H1 (cell line): ENCODE data around the gene KCNMB2. TPM values are rescaled to one million over a fixed set of nuclear protein-coding genes. Genes with fewer than 3 reads are reported as not detected.

Experiments used
- polyA plus RNA-seq, 7 experiments: library from polyadenylated mRNA; depleted of rRNA in 3 of 7; stranded (reverse) in 5 of 7; unstranded in 2 of 7; fragments of >200 nt in 5 of 7; fragments of 200-250 nt in 2 of 7; gene quantifications; 1 replicate in 5 of 7; 2 replicates in 1 of 7; 4 replicates in 1 of 7; pipeline versions ENCODE4 v1.2.1 to v1.2.3, GENCODE V29; 2011 to 2013; ENCODE audit warnings: missing spikeins in 2 of 7, mixed read lengths in 2 of 7
- total RNA-seq: library from RNA; stranded (reverse); fragmentation: NEBNext Ultra II Directional; extraction: Animal tissue kit (Norgen Biotek cat#: 25700); gene quantifications from 2 replicates; pipeline ENCODE4 v1.2.1, GENCODE V29; 2021
- TF ChIP-seq, protein P1 (sequence below): fragments of 300-600 bp; sonication (generic); IDR thresholded peaks from 2 replicates; pipeline ENCODE4 v1.7.1; 2012; ENCODE audit warnings: low read length, moderate library complexity, mild to moderate bottlenecking, inconsistent platforms; ENCODE audit not compliant: insufficient replicate concordance

KCNMB2 gene
- total and polyA plus RNA-seq, 2 of the 8 experiments (the other 6 are each of a cell fraction or from before 2014, with no cell fraction given), result not detected

DNA sequence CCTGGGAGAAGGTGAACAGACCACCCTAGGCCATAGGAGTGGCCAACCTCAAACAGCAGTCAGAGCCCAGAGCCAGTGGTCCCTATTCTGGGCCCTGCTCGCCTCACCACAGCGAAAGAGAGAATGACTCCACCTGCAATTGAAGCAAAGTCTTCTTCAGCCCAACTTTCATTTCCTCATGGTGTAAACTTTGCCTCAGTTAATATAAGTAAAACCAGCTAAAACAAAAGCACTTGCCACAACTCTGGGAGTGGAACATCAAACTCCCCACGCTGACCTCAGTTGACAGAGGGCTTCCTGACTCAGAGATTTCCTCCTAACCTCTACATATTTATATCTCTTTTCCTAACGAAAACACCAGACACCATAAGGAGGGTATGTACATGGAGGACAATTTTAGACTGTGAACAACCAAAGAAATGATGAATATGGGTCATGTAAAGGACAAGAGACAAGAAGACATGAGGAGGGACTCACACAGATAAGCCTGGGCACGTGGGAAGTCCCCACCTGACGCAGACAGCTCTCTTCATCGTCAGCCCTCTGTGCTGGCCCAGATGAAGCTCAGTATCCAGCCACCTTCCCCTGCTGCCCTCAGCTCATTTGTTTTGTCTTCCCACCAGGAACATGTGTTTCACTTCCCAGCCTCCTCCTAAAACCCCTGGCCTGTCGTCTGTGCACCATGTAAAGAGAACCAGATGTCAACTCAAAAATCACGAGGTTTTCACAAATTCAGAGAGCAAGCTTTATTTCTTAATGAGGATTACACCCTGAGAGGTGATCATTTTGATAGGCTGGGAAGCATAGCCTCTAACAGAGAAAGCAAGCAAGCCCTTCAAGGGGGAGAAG lies 140.9 kb downstream of the KCNMB2 start (continued):
- TF ChIP-seq, protein P1, sequence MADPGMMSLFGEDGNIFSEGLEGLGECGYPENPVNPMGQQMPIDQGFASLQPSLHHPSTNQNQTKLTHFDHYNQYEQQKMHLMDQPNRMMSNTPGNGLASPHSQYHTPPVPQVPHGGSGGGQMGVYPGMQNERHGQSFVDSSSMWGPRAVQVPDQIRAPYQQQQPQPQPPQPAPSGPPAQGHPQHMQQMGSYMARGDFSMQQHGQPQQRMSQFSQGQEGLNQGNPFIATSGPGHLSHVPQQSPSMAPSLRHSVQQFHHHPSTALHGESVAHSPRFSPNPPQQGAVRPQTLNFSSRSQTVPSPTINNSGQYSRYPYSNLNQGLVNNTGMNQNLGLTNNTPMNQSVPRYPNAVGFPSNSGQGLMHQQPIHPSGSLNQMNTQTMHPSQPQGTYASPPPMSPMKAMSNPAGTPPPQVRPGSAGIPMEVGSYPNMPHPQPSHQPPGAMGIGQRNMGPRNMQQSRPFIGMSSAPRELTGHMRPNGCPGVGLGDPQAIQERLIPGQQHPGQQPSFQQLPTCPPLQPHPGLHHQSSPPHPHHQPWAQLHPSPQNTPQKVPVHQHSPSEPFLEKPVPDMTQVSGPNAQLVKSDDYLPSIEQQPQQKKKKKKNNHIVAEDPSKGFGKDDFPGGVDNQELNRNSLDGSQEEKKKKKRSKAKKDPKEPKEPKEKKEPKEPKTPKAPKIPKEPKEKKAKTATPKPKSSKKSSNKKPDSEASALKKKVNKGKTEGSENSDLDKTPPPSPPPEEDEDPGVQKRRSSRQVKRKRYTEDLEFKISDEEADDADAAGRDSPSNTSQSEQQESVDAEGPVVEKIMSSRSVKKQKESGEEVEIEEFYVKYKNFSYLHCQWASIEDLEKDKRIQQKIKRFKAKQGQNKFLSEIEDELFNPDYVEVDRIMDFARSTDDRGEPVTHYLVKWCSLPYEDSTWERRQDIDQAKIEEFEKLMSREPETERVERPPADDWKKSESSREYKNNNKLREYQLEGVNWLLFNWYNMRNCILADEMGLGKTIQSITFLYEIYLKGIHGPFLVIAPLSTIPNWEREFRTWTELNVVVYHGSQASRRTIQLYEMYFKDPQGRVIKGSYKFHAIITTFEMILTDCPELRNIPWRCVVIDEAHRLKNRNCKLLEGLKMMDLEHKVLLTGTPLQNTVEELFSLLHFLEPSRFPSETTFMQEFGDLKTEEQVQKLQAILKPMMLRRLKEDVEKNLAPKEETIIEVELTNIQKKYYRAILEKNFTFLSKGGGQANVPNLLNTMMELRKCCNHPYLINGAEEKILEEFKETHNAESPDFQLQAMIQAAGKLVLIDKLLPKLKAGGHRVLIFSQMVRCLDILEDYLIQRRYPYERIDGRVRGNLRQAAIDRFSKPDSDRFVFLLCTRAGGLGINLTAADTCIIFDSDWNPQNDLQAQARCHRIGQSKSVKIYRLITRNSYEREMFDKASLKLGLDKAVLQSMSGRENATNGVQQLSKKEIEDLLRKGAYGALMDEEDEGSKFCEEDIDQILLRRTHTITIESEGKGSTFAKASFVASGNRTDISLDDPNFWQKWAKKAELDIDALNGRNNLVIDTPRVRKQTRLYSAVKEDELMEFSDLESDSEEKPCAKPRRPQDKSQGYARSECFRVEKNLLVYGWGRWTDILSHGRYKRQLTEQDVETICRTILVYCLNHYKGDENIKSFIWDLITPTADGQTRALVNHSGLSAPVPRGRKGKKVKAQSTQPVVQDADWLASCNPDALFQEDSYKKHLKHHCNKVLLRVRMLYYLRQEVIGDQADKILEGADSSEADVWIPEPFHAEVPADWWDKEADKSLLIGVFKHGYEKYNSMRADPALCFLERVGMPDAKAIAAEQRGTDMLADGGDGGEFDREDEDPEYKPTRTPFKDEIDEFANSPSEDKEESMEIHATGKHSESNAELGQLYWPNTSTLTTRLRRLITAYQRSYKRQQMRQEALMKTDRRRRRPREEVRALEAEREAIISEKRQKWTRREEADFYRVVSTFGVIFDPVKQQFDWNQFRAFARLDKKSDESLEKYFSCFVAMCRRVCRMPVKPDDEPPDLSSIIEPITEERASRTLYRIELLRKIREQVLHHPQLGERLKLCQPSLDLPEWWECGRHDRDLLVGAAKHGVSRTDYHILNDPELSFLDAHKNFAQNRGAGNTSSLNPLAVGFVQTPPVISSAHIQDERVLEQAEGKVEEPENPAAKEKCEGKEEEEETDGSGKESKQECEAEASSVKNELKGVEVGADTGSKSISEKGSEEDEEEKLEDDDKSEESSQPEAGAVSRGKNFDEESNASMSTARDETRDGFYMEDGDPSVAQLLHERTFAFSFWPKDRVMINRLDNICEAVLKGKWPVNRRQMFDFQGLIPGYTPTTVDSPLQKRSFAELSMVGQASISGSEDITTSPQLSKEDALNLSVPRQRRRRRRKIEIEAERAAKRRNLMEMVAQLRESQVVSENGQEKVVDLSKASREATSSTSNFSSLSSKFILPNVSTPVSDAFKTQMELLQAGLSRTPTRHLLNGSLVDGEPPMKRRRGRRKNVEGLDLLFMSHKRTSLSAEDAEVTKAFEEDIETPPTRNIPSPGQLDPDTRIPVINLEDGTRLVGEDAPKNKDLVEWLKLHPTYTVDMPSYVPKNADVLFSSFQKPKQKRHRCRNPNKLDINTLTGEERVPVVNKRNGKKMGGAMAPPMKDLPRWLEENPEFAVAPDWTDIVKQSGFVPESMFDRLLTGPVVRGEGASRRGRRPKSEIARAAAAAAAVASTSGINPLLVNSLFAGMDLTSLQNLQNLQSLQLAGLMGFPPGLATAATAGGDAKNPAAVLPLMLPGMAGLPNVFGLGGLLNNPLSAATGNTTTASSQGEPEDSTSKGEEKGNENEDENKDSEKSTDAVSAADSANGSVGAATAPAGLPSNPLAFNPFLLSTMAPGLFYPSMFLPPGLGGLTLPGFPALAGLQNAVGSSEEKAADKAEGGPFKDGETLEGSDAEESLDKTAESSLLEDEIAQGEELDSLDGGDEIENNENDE, result no peak
